Measurements from ENCODE around the gene PPID. TPM values are rescaled to one million over a fixed set of nuclear protein-coding genes. Genes with fewer than 3 reads are reported as not detected.

The PPID gene
- total RNA-seq, 1 donor from 2014 or later, result 40.6 TPM

DNA sequence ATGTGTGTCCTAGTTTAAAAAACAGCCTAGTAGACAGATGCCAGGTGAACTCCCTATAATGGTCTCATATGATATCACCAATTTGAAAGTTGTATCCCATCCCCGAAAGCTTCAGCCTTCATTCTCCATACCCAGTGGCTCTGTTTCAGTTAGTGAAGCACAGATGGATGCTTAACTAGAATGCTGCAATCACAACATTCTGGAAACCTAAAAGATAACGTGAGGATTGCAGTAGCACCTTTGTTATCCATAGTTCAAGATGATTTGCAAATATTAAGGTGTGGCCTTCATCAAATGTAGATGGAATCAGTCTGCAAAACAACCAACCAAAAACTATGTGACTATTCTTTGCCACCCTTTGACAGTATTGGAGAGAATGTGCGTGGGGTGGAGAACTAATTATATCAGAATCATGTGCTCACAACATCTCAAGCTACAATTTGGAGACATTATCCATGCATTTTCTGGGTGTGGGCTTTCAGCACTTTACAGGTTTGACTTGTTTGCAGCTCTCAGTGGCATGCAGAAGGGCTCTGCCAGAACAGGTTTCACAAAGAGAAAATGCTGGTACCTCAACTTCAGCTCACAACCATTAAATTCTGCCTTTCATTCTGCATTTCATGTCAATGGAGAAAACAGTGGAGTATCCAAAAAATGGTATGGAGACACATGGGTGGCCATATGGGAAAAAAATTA, 18.3 kb upstream of the PPID start:
- Mint-ChIP-seq H3K4me1 (ENCODE audit: unreplicated experiment) (no peaks in the 10 kb centered on the region), H3K9me3 (no peaks in the 10 kb centered on the region), H3K4me3 (peak overlapping the region; percentile 22), H3K27ac (peak overlapping the region; percentile 86), H3K27me3 (no peaks in the 10 kb centered on the region), H3K36me3 (no peaks in the 10 kb centered on the region)
- TF ChIP-seq, protein P1, sequence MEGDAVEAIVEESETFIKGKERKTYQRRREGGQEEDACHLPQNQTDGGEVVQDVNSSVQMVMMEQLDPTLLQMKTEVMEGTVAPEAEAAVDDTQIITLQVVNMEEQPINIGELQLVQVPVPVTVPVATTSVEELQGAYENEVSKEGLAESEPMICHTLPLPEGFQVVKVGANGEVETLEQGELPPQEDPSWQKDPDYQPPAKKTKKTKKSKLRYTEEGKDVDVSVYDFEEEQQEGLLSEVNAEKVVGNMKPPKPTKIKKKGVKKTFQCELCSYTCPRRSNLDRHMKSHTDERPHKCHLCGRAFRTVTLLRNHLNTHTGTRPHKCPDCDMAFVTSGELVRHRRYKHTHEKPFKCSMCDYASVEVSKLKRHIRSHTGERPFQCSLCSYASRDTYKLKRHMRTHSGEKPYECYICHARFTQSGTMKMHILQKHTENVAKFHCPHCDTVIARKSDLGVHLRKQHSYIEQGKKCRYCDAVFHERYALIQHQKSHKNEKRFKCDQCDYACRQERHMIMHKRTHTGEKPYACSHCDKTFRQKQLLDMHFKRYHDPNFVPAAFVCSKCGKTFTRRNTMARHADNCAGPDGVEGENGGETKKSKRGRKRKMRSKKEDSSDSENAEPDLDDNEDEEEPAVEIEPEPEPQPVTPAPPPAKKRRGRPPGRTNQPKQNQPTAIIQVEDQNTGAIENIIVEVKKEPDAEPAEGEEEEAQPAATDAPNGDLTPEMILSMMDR (conservative IDR thresholded peaks at IDR 0.05), result no peak
- no peak for DNase-seq (ENCODE audit: extremely low spot score, unreplicated experiment)

DNA sequence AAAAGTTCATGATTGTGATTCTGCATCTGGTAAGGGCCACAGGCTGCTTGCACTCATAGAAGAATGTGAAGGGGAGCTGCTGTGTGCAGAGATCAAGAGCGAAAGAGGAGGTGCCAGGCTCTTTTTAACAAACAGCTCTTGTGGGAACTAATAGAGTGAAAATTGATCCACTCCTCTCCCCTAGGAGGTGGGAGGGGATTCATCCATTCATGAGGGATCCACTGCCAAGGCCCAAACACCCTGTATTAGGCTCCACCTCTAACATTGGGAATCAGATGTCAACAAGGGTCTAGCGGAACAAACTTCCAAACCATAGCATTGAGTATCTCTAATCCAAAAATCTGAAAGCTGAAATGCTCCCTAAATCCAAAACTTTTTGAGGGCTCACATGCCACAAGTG, 16.4 kb upstream of the PPID start:
- Mint-ChIP-seq H3K27ac (no peak overlapping the region), H3K9me3 (no peaks in the 10 kb centered on the region), H3K36me3 (no peaks in the 10 kb centered on the region), H3K4me1 (ENCODE audit: unreplicated experiment) (no peaks in the 10 kb centered on the region), H3K4me3 (no peak overlapping the region), H3K27me3 (no peaks in the 10 kb centered on the region)
- TF ChIP-seq, protein P1 (conservative IDR thresholded peaks at IDR 0.05), result no peak
- DNase-seq (ENCODE audit: extremely low spot score, unreplicated experiment), result no peak

DNA sequence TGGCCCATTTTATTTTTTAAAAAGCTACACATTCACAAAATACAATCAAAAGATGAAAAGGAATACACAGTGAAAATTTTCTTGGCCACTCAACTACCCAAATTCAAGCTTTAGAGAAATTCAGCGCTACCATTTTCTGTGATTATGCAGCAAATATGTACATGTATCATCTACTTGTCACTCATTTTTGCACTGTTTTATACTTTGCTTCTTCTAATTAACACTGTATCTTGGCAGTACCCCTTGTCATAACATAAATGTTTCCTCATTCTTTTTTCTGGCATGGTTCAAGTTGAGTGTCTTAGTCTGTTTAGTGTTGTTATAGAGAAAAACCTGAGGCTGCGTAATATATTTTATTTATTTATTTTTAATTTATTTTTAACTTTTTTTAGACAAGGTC, 15.7 kb upstream of the PPID start:
- H3K4me1 Mint-ChIP-seq (ENCODE audit: unreplicated experiment), result no peaks in the 10 kb centered on the region
- no peaks in the 10 kb centered on the region for H3K9me3 Mint-ChIP-seq
- no peaks in the 10 kb centered on the region for H3K27me3 Mint-ChIP-seq
- TF ChIP-seq, protein P1 (conservative IDR thresholded peaks at IDR 0.05), result no peak
- no peaks in the 10 kb centered on the region for H3K36me3 Mint-ChIP-seq
- DNase-seq (ENCODE audit: extremely low spot score, unreplicated experiment), result no peak
- H3K27ac Mint-ChIP-seq, result no peak overlapping the region
- no peak overlapping the region for H3K4me3 Mint-ChIP-seq

DNA sequence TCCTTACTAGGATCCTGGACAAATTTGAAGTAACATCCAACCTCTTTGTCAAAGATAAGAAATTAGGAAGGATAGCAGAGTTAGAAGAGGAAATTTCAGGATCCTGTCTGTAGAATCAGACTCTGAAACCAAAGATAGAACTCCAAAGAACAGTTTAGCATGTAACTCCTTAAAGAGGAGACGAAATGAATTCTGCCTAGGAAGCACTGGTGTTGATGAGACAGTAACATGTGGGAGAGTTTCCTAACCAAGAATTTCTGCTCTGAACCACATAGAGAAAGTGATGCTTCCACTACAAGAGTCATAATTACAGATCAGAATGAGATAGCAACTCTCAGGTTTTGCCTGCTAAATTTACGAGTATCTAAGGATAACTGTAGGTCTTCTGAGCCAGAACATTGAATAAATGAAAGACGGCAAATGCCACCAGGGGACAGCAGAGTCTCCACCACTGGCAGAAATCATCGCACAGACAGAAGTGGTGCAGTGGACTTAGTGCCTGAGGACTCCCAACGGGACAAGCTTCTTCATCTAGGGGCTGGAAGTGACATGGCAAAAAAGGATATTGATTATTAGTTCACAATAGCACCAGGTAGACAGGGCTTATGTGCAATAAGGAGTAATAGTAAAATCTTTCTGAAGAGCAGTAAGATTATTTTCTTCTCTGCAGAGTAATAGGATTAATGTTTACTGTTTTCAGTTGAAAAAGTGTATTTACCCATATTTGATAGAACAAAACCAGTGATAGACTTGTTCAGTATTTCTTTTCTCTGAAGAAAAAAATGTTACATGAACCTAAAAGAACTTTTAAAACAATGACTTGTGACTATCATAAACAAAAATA, 6.7 kb upstream of the PPID start:
- DNase-seq (ENCODE audit: extremely low spot score, unreplicated experiment), result no peak
- TF ChIP-seq, protein P1 (conservative IDR thresholded peaks at IDR 0.05), result peak; percentile 79
- Mint-ChIP-seq H3K27ac (peak overlapping the region; percentile 16), H3K9me3 (no peaks in the 10 kb centered on the region), H3K36me3 (no peaks in the 10 kb centered on the region), H3K4me1 (ENCODE audit: unreplicated experiment) (no peaks in the 10 kb centered on the region), H3K27me3 (peaks cover 43% of the 10 kb centered on the region), H3K4me3 (no peak overlapping the region)

DNA sequence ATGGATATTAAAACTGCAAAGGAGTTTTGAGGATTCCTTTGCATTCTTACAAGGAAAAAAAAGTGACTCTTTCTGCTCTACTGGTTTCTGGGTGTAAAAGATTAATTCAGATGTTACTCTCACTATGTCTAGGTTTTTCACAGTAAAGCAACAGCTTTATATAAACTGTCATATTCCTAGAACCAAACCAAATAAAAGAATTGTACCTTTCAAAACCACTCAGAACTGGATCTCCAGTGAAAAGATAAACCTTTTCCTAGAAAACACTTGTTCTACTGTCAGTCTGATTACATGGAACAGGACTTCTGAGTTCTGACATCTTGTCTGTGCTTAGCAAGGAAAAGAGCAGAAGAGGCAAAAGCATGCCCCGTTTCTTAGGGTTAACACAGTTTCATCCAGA, 5.0 kb upstream of the PPID start:
- no peak for DNase-seq (ENCODE audit: extremely low spot score, unreplicated experiment)
- H3K4me3 Mint-ChIP-seq, result no peak overlapping the region
- H3K27me3 Mint-ChIP-seq, result peaks cover 43% of the 10 kb centered on the region
- TF ChIP-seq, protein P1 (conservative IDR thresholded peaks at IDR 0.05), result no peak
- H3K27ac Mint-ChIP-seq, result no peak overlapping the region
- no peaks in the 10 kb centered on the region for H3K9me3 Mint-ChIP-seq
- no peaks in the 10 kb centered on the region for H3K36me3 Mint-ChIP-seq
- peaks cover 5% of the 10 kb centered on the region for H3K4me1 Mint-ChIP-seq (ENCODE audit: unreplicated experiment)

Measured in type B pancreatic cell (in vitro differentiated cells).